ENCODE results near the gene B4GALNT1.
"Not testable (repeated sequence)": the region's sequence is repeated elsewhere in the genome, so short reads cannot be mapped to it uniquely, and the experiment has no call there.

The B4GALNT1 gene

DNA sequence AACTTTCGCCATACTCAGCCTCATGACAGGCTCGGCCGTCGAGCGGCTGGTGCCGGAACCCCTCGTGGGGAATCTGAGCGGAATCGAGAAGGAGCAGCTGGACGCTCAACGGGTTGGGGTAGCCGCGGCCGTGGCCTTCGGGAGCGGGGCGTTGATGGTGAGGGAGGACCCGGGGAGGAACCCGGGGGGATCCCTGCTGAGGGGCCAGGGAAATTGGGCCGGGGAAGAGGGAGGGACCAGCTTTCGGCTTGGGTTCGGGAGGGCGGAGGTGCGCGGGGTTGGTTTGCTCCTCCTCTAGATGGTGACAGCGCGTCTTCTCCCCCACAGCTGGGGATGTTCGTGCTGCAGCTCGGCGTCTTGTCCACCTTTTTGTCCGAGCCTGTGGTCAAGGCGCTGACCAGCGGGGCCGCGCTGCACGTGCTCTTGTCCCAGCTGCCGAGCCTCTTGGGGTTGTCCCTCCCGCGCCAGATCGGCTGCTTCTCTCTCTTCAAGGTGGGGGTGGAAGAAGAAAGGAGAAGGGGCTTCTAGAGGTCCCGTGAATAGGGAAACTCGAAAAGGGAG, 12.0 kb downstream of the B4GALNT1 start:
- DNase-seq: no peak

DNA sequence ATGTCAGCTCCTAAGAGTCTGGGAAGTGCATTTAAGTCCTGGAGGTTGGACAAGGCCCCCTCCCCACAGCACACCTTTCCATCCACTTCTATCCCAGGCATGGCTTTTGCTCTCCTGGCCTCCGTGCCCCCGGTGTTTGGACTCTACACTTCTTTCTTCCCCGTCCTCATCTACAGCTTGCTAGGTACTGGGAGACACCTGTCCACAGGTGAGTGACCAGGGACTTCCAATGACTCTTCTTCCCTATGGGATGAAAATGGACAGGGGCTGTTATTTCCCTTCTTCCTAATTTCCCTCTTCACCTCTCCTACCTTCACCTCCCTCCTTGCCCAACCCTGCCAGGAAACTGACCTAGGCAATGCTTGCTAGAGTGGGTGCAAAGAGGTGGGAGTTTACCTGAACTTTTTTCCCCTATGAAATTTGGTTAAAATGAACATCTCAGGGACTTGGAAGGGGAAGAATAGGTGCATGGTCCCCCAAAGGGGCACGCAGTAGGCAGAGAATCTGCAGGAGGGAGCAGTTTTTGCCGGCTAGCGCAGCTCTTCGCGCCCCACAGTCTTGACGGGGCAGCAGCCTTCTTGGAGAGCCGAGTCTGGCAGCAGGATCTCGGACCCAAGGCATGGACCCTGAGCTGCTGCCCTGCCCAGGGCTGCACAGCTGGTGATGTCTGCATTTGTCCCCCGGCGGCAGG, 12.6 kb downstream of the B4GALNT1 start:
- no peak for DNase-seq

DNA sequence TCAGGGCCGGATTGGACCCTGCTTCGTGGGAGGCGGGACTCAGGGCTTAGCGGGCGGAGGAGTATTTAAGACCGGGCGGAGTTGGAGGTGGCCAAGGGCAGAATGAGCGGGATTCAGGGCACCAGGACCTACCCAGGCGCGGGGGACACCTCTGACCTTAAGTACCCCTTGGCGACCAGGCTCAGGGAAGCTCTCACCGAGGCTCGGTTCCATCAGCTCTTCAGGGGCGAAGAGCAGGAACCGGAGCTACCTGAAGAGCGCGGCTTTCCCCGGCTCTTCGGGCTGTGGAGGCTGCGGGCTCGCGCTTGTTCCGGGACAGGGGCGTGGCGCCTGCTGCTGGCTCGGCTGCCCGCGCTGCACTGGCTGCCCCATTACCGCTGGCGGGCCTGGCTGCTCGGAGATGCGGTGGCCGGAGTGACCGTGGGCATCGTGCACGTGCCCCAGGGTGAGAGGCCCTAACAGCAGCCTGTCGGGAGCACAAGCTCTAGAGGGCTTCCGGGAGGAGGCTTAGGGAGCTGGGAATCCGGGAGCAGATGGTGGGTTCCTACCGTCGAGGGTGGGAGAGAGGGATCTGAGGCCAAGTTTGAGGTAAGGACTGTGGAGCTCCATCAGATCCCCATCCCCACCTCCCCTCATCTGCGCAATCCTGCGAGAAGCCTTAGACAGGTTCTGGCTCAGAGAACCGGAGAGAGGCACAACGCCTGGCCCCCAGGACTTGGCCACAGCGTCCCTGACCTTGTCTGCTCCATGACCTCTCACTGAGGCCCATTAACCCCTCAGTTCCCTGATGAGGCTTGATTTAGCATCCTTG, 13.4 kb downstream of the B4GALNT1 start:
- no peak for DNase-seq

DNA sequence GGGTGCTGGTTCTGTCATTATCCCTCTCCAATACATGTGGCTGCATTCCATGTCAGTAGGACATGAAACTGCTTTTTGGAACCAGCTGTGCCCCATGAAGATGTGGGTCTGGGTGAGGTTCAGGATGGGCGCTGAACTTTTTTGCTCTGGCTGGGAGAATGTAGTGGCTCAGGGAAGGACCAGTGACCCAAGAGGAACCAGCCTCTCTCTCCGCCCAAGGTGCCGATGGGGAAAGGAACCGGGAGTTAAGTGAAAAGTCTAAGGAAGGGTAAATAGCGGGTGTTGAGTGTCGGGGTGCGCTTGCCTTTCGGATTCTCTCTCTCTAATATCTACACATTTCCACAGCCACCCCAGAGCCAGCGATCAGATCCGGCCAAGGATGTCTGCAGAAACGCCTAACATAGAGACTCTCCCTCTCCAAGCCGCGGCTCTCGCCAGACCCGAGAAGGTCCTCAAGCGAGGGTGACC, 14.0 kb downstream of the B4GALNT1 start:
- no peak for DNase-seq

DNA sequence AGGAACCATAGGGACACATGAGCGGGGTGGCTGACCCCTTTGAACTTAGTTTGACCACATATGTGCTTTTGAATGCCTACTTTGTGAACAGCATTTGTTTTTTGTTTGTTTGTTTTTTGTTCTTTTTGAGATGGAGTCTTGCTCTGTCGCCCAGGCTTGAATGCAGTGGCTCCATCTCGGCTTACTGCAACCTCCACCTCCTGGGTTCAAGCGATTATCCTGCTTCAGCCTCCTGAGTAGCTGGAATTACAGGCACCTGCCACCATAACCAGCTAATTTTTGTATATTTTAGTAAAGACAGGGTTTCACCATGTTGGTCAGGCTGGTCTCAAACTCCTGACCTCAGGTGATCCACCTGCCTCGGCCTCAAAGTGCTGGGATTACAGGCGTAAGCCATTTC, 14.6 kb downstream of the B4GALNT1 start:
- not testable (repeated sequence) for DNase-seq

DNA sequence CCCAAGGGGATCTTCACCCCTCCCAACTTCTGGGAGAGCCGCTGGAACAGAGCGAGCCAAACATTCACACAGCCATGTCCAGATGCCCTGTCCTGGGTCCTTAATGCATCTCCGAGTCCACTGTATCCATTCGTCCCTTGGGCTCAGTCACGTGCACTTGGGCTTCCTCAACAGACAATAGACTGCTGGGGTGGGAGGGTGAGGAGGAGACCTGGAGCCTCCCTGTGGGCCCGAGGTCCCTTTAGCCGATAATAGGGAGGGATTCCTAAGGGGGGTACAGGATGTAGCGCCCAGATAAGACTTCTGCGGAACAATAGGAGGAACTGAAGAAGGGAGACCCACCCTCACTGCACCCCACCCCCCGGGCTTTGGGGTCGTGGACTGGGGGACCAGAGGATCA, 15.1 kb downstream of the B4GALNT1 start:
- no peak for DNase-seq

DNA sequence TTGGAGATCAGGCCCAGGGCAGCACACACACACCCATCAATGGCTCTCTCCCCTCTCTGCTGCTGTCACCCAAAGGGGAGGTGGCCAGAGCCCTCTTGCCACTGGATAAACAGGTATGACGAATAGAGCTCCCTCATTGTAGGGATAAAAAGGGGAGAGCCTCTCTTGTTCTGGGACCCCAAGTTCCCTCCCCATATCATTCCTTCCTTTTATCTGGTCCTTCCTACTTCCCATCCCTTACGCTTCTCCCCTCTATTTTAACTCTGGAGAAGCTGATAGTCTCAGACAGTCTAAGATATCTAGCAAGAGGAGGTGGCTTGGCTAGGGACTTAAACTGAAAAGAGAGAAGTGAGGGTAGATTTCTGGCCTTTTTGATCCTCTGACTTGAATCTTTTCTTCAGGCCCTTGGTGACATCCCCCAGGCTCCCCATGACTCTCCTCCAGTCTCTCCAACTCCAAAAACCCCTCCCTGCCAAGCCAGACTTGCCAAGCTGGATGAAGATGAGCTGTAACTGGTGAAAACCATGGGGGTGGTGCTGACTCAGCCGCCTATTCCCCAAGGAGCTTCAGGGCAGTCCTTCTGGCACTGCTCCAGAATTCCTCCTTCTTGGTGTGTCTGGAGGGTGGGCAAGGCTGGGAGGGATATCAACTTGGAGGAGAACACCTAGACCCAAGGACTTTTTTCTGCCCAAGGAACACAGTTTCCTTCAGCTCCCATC, 16.5 kb downstream of the B4GALNT1 start:
- DNase-seq: peak; percentile 82

DNA sequence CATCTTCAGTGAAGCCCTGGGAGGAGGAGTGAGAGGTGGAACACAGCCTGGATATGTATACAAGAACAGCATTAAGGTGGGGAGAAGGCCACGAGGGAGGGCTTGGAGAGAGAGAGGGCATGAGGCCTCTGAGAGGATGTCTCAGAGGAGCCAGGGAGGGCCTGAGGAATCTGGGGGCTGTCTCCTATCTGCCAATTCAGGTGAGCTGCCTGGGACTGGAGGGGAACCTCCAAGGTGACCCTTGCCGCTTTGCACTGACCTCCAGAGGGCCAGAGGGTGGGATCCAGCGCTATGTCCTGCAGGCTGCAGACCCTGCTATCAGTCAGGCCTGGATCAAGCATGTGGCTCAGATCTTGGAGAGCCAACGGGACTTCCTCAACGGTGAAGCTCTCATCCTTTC, 17.4 kb downstream of the B4GALNT1 start:
- no peak for DNase-seq

DNA sequence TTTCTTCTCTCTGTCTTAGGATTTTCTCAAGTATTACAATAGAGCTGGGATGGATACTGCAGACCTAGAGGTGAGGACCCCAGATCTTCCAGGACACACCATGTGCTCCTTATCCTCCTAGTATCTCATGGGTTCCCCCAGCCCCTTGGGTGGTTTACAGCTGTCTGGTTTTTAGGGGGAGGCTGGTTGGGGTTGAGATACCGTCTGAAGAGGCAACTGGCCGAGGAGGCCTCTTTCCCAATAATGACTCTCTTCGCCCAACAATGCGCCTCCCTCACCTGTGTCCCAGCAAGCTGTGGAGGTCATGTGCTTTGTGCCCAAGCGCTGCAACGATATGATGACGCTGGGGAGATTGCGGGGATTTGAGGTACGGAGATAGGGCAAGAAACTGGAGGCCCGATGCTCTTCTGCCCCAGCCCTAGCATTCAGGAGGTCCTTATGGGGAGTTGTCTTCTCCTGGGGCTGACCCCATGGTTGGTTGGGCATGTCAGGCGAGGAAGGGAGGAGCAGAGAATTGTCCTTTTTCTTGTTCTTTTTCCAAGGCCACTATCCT, 18.0 kb downstream of the B4GALNT1 start:
- no peak for DNase-seq

DNA sequence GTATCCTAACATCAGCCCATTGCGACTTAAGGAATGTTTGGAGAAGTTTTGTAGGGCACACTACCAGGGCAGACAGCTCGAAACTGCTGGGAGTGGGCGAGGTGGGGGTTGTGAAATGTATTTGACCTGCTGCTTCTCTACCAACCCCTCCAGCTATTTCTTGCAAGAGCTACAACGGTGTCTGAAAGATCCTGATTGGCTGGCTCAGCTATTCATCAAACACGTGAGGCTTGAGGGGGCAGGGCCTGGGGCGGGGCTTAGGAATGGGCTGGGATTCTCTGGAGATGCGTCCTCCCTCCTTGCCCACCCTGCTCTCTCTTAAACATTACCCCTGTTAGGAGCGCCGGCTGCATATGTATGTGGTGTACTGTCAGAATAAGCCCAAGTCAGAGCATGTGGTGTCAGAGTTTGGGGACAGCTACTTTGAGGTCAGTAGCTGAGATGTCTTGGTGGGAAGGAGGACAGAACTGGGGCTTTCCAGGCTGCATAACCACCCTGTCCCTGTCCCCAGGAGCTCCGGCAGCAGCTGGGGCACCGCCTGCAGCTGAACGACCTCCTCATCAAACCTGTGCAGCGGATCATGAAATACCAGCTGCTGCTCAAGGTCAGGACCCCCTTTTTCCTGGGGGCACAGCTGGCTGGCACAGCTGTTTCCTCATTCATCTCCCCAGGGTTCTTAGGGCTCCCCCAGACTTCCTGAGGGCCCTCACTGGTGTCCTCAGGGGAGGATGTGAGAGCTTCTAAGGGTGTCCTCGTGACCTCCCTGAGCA, 18.6 kb downstream of the B4GALNT1 start:
- DNase-seq: no peak

DNA sequence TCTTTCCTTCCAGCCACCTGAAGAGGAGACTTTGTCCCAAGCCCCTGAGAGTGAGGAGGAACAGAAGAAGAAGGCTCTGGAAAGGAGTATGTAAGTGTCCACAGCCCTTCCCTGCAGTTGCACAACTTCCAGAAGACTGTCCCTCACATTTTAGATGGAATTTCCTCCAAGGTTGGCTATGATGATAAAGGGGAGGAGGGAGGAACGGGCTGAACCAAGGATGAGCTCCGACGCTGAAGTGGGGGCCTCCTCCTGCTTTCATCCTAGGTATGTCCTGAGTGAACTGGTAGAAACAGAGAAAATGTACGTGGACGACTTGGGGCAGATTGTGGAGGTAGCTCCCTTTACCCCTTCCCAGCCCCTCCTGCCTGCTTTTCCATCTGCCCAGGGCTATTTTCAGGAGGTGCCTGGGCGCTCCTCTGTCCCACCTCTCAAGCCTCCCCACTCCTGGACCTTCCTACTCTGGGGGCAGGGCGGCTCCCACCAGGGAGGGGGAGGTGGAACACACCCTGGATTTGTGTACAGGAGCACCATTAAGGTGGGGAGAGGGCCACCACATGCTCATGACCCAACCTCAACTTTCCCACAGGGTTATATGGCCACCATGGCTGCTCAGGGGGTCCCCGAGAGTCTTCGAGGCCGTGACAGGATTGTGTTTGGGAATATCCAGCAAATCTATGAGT, 19.4 kb downstream of the B4GALNT1 start:
- no peak for DNase-seq

DNA sequence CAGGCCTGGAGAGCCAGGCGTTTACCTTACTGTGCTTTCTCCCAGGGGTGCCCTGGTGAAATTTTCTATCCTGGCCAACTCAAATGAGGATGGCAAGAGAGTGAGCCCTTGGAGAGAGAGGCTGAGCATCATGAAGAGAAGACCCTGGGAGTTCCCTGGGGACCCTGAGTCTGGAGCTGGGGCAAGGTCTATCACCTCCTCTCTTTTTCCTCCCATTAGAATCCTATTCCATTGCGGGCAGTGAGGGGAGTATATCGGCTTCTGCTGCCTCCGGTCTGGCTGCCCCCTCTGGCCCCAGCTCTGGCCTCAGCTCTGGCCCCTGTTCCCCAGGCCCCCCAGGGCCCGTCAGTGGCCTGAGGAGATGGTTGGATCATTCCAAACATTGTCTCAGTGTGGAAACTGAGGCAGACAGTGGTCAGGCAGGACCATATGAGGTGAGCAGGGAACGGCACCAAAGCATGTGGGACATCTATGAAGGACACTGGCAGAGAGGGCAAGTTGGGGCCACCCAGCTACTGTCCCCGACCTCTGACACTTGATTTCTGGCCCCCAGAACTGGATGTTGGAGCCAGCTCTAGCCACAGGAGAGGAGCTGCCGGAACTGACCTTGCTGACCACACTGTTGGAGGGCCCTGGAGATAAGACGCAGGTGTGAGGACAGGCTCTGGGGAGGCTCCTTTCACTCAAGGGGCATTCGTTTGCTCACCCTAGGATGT, 20.1 kb downstream of the B4GALNT1 start:
- no peak for DNase-seq

DNA sequence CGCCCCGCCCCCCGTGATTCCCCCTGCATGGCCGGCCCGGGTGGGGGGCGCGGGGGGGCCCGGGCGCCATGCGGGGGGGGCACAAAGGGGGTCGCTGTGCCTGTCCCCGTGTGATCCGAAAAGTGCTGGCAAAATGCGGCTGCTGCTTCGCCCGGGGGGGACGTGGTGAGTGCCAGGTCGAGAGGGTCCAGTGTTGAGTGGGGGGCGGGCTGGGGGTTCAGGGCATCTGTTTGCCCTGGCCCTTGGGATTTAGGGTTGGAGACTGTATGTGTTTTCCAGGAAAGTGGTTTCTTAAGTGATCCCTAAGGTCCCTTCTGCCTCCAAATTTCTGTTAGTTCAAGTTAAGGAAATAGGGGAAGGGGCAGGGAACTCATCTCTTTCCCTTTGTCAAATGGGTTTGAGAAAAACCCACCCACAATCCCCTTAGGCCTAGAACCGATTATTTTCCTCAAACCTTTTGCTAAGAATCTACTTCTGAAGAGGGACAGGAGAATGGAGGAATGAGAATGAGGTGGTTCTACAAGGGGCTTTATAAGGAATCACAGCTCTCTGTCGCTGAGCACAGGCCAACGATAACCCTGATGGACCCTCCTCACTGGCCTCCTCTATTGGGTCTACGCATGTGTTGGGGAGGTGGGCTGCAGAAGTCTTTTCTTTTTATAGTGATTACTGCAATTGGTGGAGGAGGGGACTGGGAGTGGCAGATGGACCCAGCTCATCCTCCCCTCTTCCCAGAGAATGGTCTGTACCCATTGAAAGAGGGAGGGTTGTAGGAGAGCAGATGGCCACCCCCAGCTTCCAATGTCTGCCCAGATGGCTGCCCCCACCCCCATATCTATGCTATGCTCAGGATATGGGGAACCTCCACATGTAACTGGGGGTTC, 20.9 kb downstream of the B4GALNT1 start:
- DNase-seq: no peak

DNA sequence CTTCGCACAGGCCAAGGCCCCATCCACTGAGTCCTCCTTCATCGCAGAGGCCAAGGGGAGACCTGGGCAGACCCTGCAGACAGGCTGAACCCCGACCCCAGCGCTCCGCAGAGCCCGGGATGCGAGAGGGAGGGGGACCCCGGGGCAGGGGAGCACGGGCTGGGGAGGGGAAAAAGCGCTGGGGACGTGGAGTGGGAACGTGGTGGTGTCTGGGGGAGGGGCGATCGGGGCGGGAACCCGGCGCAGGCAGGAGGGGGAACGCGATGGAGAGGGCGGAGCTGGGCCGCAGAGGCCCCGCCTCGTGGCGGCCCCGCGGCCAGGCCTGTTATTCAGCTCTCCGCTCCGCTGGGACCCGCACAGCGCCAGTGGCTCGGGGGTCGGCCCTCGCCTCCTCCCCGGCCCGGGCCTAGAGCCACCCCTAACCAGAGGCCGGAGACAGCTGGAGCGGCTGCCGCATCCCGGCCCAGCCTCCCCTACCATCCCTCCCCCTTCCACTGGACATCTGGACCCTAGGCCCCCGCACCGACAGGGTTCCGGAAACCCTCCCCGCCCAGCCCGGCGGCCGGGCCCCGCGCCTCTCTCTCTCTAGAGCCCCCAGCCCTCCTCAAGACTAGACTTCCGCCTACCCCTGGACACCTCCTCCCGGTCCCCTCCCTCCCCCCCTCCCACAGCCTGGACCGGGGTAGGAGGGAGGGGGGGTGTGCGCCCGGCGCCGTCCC, 21.7 kb downstream of the B4GALNT1 start, which contains the start of gene ARHGEF25:
ARHGEF25 (plus strand) TSS at position 328 of the 719 bp plus-strand sequence. CDS start 460 bp downstream, outside the sequence.
- DNase-seq: peak; percentile 75

DNA sequence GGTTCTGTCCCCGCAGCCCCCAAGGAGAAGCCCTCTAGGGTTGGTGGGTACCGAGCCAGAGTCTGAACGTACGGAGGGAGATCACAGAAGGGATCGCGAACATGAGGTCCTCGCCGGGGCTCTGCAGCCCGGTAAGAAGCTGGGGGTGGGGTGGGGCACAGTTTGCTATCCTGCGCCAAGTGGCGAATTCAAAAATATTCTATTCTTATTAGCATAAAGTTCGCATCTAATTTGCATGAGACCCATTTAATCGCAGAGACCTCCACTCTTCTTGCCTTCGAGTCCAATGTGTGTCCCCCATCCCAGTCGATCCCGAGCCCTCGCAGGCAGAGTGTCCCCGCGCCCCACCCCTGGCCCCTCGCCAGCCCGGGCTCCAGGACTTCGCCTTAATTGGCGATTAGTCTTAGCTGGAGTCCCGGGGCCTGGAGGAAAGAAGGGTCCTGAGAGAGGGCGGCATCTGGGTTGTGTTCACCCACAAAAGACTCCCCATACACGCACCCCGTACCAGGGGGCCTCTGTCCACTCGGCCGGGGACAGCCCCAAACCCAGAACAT, 22.4 kb downstream of the B4GALNT1 start:
- no peak for DNase-seq

DNA sequence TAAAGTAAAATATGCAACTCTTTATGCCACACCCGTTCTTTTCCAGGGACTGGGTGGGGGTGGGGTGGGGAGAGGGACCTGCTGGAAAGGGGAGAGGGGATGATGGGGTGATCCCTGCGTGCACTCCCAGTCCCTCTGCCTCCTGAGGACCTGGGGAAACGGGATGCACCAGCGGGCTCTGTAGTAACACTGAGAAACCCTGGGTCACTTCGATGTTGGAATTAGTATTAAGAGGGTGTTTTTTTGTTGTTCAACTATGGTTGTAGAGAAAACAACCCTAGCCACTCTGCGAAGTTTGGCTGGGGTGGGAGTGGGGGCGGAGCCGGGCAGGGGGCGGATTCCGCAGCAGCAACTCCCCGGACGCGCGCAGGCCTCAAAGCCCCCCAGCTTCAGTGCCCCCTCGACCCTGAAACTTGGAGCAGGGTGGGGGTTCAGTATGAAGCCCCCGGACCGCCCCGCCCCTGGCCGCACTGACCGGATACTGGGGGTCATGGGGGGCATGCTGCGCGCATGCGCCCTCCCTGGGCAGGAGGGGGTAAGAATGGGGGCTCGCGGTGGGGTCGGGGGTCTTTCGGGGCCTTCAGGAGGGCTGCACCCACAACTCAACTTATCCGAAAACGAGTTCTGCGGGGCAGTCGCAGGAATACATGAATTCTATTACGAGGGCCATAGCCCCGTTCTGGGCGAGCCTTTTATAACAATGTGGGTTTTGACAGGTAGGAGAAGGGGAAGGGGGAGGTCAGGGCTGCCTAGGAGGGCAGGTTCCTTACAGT, 23.0 kb downstream of the B4GALNT1 start:
- DNase-seq: no peak

DNA sequence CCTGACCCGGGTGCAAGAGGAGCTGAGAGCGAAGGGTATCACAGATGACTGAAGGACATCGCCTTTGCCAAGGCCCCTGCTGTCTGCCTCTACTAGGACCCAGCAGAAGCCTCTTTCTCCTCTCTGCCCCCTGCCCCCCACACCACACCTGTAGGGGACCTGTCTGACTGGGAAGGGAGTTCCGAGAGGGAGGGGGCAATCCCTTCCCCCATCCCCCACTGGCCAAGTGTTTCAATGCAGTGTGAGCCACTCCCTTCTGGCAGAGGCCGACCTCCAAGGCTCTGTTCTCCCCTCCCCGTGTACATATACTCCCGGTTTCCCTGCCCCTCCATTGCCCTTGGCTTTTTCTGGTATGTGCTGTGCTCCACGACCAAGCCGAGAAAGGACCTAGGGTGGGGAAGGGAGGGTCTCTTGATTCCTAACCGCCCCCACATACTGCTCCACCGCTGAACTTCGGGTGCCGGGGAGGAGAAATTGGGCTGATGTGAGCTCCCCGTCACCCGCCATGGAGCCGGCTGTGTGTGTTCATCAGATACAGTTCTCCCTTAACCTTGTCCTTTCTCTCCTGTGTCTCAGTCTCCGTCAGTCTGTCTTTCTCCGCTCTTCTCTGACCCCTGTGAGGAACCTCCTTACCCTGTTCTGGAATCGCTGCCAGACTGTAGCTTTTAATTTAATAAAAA, 23.8 kb downstream of the B4GALNT1 start:
- no peak for DNase-seq

Data from fibroblast of skin of scalp (primary cell).